Naive B cell (primary cell): Measurements from ENCODE around the gene COLEC11. TPM values are rescaled to one million over a fixed set of nuclear protein-coding genes. Genes with fewer than 3 reads are reported as not detected.

ENCODE experiments used
- ATAC-seq, 2 donors: fragments of 150-1000 bp; cut with Tn5 transposase; 2 replicates each; pipeline ENCODE4 v1.10.0; 2021; ENCODE audit warnings: low read depth in 2 of 2, mild to moderate bottlenecking in 2 of 2, moderate library complexity in 2 of 2
- DNase-seq: peaks from one replicate; pipeline ENCODE4 v3.0.0; 2022
- H3K27ac Mint-ChIP-seq, 6 donors: one replicate each; pipeline ENCODE4 v1.8.0; 2020 to 2022; ENCODE audit warnings: mild to moderate bottlenecking in 6 of 6, mixed read lengths in 6 of 6, moderate library complexity in 5 of 6, inconsistent platforms in 2 of 6
- H3K27me3 Mint-ChIP-seq, 3 donors: one replicate each; pipeline ENCODE4 v1.8.0; 2021 to 2022; ENCODE audit warnings: mixed read lengths in 3 of 3, mild to moderate bottlenecking in 1 of 3
- H3K36me3 Mint-ChIP-seq, 2 donors: one replicate each; pipeline ENCODE4 v1.8.0; 2020 to 2022; ENCODE audit warnings: mixed read lengths in 2 of 2, inconsistent platforms in 1 of 2, mild to moderate bottlenecking in 1 of 2
- H3K4me1 Mint-ChIP-seq, 3 donors: one replicate each; pipeline ENCODE4 v1.8.0; 2020 to 2022; ENCODE audit warnings: mixed read lengths in 3 of 3, inconsistent platforms in 1 of 3, mild to moderate bottlenecking in 1 of 3, moderate library complexity in 1 of 3
- H3K4me3 Mint-ChIP-seq, 8 donors: one replicate each; pipeline ENCODE4 v1.8.0; 2020 to 2022; ENCODE audit warnings: mild to moderate bottlenecking in 8 of 8, mixed read lengths in 8 of 8, moderate library complexity in 8 of 8, inconsistent platforms in 2 of 8
- H3K9me3 Mint-ChIP-seq, 7 donors: one replicate each; pipeline ENCODE4 v1.8.0; 2020 to 2022; ENCODE audit warnings: mixed read lengths in 7 of 7, mild to moderate bottlenecking in 5 of 7, inconsistent platforms in 2 of 7, moderate library complexity in 1 of 7
- polyA plus RNA-seq, 6 donors: library from polyadenylated mRNA; unstranded; fragments of 300-500 nt; fragmentation: Illumina TruSeq; gene quantifications; one replicate each; pipeline ENCODE4 v1.2.3, GENCODE V29; 2021; ENCODE audit warnings: low read depth in 6 of 6

The COLEC11 gene
- polyA plus RNA-seq, 6 donors from 2014 or later, result not detected

GRCh38 chr2:3664925-3665324 is 70.0 kb downstream of the COLEC11 start:
- H3K36me3 Mint-ChIP-seq, result no peaks in the 10 kb centered on the region
- DNase-seq, result no peak

GRCh38 chr2:3665886-3666612 is 71.1 kb downstream of the COLEC11 start:
- Mint-ChIP-seq H3K4me1 (no peaks in the 10 kb centered on the region), H3K9me3 (peaks cover 0 to 4% (median 0%) of the 10 kb centered on the region in 7 donors), H3K36me3 (no peaks in the 10 kb centered on the region), H3K27me3 (peaks cover 0 to 16% (median 13%) of the 10 kb centered on the region in 3 donors), H3K4me3 (no peak overlapping the region), H3K27ac (no peak overlapping the region)
- no peak for ATAC-seq
- DNase-seq, result no peak

More at GRCh38 chr2:3664925-3665324, 70.0 kb downstream of the COLEC11 start:
- Mint-ChIP-seq H3K4me1 (no peaks in the 10 kb centered on the region), H3K4me3 (no peak overlapping the region), H3K27ac (no peak overlapping the region), H3K9me3 (peaks cover 0 to 4% (median 0%) of the 10 kb centered on the region in 7 donors), H3K27me3 (peaks cover 0 to 14% (median 12%) of the 10 kb centered on the region in 3 donors)
- no peak for ATAC-seq

- Mint-ChIP-seq H3K36me3 (no peaks in the 10 kb centered on the region), H3K9me3 (peaks cover 0 to 4% (median 0%) of the 10 kb centered on the region in 7 donors), H3K27ac (no peak overlapping the region), H3K4me3 (no peak overlapping the region), H3K4me1 (no peaks in the 10 kb centered on the region), H3K27me3 (peaks cover 0 to 16% (median 13%) of the 10 kb centered on the region in 3 donors)
- ATAC-seq (no peak), DNase-seq (no peak)
These were observed 71.7 kb downstream of the COLEC11 start for GRCh38 chr2:3666613-3666975.

DNA sequence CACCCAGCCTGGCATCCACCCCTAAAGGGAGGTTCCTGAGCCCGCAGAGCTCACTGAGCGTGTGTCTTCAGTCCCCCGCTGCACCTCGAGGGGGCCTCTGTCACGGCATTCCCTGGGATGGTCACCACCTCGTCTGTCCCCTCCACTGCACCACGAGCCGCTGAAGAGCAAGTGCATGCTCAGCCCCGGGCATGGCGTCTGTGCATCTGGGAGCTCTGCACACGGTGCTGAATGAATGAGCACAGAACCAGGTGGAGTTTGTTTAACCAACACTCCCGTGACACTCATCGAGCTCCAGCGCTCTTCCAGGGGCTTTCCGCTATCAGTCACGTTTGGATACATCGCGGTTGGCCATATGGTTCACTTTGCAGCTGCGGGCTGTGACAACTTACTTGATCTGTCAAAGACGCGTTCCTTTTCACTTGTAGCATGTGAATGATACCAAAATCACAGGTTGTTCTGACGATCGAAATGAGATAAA is 72.3 kb downstream of the COLEC11 start:
- Mint-ChIP-seq H3K9me3 (peaks cover 0 to 4% (median 0%) of the 10 kb centered on the region in 7 donors), H3K27ac (peak overlapping the region in 1 of 6 donors; percentile 60), H3K4me1 (no peaks in the 10 kb centered on the region), H3K27me3 (peaks cover 0 to 16% (median 13%) of the 10 kb centered on the region in 3 donors), H3K4me3 (no peak overlapping the region), H3K36me3 (no peaks in the 10 kb centered on the region)
- DNase-seq (no peak), ATAC-seq (no peak)

GRCh38 chr2:3669656-3670055 is 74.7 kb downstream of the COLEC11 start:
- peaks cover 0 to 4% (median 0%) of the 10 kb centered on the region in 7 donors for H3K9me3 Mint-ChIP-seq
- DNase-seq (no peak), ATAC-seq (no peak)
- H3K4me1 Mint-ChIP-seq, result no peaks in the 10 kb centered on the region
- no peak overlapping the region for H3K27ac Mint-ChIP-seq
- H3K4me3 Mint-ChIP-seq, result no peak overlapping the region
- H3K27me3 Mint-ChIP-seq, result peaks cover 3 to 26% (median 21%) of the 10 kb centered on the region in 3 donors
- H3K36me3 Mint-ChIP-seq, result no peaks in the 10 kb centered on the region

DNA sequence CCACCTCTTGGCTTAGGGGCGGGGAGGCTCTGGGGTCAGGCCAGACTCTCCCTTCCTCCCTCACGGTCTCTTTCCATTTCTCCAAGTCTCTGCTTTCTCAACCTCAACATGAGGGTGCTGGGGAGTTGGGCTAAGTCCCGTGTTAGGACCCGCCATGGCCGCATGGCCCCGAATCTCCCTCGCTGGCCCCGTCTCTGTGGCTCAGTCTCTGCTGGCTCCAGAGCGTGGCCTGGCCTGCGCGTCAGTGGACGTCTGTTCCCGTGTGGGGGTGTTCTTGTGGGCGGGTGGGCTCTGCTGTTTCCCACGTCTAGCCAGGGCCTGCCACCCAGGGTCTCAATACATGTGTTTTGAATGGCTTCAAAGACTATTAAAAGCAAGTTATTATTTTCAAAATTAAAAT is 75.5 kb downstream of the COLEC11 start:
- Mint-ChIP-seq H3K27ac (no peak overlapping the region), H3K4me3 (peak overlapping the region in 1 of 8 donors; percentile 83), H3K27me3 (peaks cover 3 to 28% (median 21%) of the 10 kb centered on the region in 3 donors), H3K4me1 (no peaks in the 10 kb centered on the region), H3K9me3 (peaks cover 0 to 4% (median 0%) of the 10 kb centered on the region in 7 donors), H3K36me3 (no peaks in the 10 kb centered on the region)
- ATAC-seq, result no peak
- DNase-seq, result no peak

DNA sequence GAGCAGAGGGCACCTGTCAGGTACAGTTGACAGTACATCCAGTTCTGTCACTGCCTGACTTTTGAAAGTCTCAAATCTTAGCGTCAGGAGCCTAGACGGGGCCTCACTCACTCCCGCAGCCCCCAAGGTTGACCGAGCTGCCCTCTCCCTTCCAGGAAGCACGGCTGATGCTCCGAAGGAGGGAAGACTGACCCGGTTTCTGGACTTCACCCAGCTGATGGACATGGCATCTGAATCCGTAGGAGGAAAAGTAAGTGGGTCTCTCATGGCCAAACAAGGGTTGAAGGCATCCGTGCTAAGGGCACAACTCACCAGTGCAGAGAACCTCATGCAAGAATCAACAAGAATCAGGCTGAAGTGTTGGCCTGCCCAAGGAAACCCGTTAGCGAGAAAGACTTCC is 76.0 kb downstream of the COLEC11 start:
- no peaks in the 10 kb centered on the region for H3K4me1 Mint-ChIP-seq
- H3K4me3 Mint-ChIP-seq, result no peak overlapping the region
- H3K36me3 Mint-ChIP-seq, result no peaks in the 10 kb centered on the region
- no peaks in the 10 kb centered on the region for H3K9me3 Mint-ChIP-seq
- DNase-seq (no peak), ATAC-seq (no peak)
- H3K27ac Mint-ChIP-seq, result peak overlapping the region in 1 of 6 donors; percentile 24
- H3K27me3 Mint-ChIP-seq, result peaks cover 3 to 28% (median 21%) of the 10 kb centered on the region in 3 donors

DNA sequence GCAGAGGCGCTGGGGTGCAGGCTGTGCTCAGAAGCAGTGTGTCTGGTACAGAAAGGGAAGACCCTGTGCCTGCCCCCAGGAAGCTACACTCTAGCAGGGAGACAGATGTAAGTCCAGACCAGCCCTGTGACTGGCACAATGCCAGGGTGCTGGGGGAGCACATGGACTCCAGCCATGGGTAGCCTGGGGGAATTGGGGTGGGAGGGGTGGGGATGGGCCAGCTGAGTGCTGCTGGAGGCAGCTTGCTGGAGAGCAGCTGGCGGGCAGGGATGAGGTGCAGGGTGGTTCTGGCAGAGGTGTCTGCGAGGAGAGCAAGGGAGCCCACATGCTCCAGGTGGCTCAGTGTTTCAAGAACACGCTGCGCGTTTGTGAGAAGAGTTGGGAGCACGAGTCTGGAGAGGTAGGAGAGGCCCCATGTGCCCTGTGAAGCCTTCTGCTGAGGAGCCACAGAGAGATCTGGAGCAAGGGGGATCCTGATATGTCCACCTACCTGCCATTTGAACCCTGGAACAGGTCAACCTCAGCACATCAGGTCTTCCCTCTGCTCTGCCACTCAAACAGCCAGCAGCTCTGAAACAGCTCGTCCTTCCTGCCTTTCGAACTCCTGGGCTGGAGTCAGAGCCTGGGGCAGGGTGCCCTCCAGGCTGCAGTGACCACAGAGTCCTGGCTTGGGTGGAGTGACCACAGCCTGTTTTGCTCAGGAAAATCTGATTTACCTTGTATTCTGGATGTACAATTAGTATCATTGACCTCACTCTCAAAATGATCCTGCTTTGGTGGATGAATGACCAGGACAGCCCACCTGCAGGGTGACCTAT is 78.2 kb downstream of the COLEC11 start:
- ATAC-seq (no peak), DNase-seq (no peak)
- peaks cover 0 to 4% (median 0%) of the 10 kb centered on the region in 7 donors for H3K9me3 Mint-ChIP-seq
- H3K27ac Mint-ChIP-seq, result no peak overlapping the region
- no peaks in the 10 kb centered on the region for H3K36me3 Mint-ChIP-seq
- no peak overlapping the region for H3K4me3 Mint-ChIP-seq
- H3K27me3 Mint-ChIP-seq, result peaks cover 3 to 31% (median 25%) of the 10 kb centered on the region in 3 donors
- no peaks in the 10 kb centered on the region for H3K4me1 Mint-ChIP-seq

DNA sequence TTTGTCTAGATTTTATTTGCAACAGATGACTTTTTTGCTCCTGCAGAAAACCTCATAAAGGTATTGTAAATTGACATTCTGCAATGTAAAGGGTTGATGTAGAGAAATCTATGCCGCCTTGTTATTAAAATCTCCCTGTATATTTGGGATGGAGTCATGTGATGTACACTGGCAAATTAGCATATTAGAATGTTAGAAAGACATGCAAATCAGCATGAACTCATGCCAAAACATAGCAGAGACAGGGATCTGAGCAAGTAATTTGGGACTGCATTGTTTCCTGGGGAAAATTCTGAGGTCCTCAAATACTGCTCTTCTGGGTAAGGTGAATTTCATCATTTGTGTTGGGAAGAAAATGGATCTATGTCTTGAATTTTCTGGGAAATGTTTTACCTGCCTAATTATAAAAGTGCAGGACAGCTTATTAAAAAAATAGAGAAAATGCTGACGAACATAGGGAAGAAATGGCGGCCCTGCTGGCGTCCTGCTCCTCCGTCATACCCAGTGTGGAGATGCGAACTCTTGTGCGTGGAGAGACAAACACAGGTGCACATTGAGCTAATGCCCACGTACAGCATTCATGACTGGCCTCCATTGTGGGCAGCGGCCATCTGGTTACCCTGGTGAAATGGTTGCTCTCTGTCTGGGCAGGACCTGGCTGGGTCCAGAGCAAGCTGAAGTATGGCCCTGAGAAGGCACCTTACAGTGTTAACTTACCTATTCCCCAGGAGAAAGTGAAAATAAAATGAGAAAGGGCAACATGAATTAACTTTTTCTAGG is 79.3 kb downstream of the COLEC11 start:
- peaks cover 0 to 4% (median 0%) of the 10 kb centered on the region in 7 donors for H3K9me3 Mint-ChIP-seq

DNA sequence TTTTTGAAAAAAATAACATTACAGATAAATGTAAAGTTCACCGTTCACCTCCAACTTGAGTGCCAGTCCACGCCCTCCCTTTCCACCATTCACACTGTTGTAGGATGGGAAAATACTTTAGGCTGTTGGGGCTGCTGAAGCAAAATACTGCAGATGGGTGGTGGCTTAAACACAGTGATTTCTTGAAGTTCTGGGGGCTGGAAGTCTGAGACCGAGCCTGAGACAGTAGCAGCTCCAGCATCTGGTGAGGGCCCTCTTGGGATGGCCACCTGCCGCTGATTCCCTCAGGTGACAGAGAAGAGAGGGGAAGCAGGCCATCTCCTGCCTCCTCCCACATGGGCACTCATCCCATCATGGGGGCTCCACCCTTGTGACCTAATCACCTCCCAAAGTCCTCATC is 80.8 kb downstream of the COLEC11 start:
- DNase-seq (no peak), ATAC-seq (no peak)
- Mint-ChIP-seq H3K4me1 (no peaks in the 10 kb centered on the region), H3K27me3 (peaks cover 3 to 22% (median 17%) of the 10 kb centered on the region in 3 donors), H3K27ac (no peak overlapping the region), H3K36me3 (no peaks in the 10 kb centered on the region), H3K4me3 (no peak overlapping the region), H3K9me3 (peaks cover 0 to 4% (median 0%) of the 10 kb centered on the region in 7 donors)

More for the DNA sequence above, 79.3 kb downstream of the COLEC11 start:
- H3K4me3 Mint-ChIP-seq, result no peak overlapping the region
- ATAC-seq (no peak), DNase-seq (no peak)
- no peak overlapping the region for H3K27ac Mint-ChIP-seq
- H3K27me3 Mint-ChIP-seq, result peaks cover 3 to 28% (median 25%) of the 10 kb centered on the region in 3 donors
- H3K36me3 Mint-ChIP-seq, result no peaks in the 10 kb centered on the region
- H3K4me1 Mint-ChIP-seq, result no peaks in the 10 kb centered on the region

DNA sequence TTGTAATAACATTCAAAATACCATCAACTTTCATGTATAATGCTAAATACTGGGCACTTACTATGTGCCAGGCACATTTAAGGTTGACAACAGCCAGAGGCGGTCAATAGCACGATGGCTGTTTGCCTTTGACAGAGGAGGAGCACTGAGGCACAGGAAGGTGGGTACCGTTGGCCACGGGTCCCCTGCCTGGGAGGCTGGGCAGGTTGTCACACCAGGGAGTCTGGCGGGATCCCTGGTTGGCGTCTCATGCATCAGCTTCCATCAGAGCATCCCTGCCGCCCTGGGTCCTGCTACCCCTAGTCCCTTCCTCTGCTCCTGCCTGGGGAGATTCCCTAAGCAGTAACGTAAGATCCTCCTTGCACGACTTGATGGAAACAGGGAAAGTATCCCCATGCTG is 82.5 kb downstream of the COLEC11 start:
- Mint-ChIP-seq H3K4me1 (no peaks in the 10 kb centered on the region), H3K36me3 (no peaks in the 10 kb centered on the region), H3K4me3 (no peak overlapping the region), H3K9me3 (peaks cover 0 to 4% (median 0%) of the 10 kb centered on the region in 7 donors), H3K27ac (no peak overlapping the region), H3K27me3 (peaks cover 3 to 22% (median 17%) of the 10 kb centered on the region in 3 donors)
- ATAC-seq (no peak), DNase-seq (no peak)

GRCh38 chr2:3678212-3678611 is 83.3 kb downstream of the COLEC11 start:
- no peaks in the 10 kb centered on the region for H3K4me1 Mint-ChIP-seq
- H3K9me3 Mint-ChIP-seq, result peaks cover 0 to 4% (median 0%) of the 10 kb centered on the region in 7 donors
- H3K4me3 Mint-ChIP-seq, result no peak overlapping the region
- ATAC-seq (no peak), DNase-seq (no peak)
- peaks cover 3 to 22% (median 13%) of the 10 kb centered on the region in 3 donors for H3K27me3 Mint-ChIP-seq
- H3K36me3 Mint-ChIP-seq, result no peaks in the 10 kb centered on the region
- no peak overlapping the region for H3K27ac Mint-ChIP-seq

DNA sequence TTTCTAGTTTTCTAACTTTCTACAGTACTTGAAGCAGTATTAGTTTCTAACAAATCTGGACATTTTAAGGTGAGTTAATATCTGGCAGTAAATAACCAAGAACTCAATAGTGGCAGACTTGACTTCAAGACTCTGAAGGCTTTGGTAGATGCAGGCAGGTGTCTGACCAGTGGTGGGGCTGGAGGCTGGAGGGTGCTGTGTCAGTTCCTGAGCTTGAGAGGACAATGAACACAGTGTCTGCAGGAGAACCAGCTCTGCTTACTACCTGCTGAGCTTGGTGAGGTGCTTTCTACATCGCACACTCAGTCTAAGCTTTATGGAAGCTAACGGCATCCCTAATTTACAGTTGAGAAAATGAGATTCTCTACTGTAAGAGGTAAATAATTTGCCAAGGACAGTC is 84.3 kb downstream of the COLEC11 start:
- peaks cover 3 to 13% (median 13%) of the 10 kb centered on the region in 3 donors for H3K27me3 Mint-ChIP-seq
- peaks cover 0 to 4% (median 0%) of the 10 kb centered on the region in 7 donors for H3K9me3 Mint-ChIP-seq
- no peak overlapping the region for H3K27ac Mint-ChIP-seq
- H3K4me1 Mint-ChIP-seq, result no peaks in the 10 kb centered on the region
- no peaks in the 10 kb centered on the region for H3K36me3 Mint-ChIP-seq
- ATAC-seq (no peak), DNase-seq (no peak)
- H3K4me3 Mint-ChIP-seq, result no peak overlapping the region
